Hepatocyte (in vitro differentiated cells): Measurements from ENCODE around the gene BACH2. TPM values are rescaled to one million over a fixed set of nuclear protein-coding genes. Genes with fewer than 3 reads are reported as not detected.

Experiments used
- DNase-seq: peaks from one replicate; pipeline ENCODE4 v3.0.0-alpha.2; 2016; ENCODE audit warnings: low spot score
- H2AFZ ChIP-seq: fragments of 200-600 bp; sonication (generic); 2 replicates; pipeline ENCODE4 v1.6.0; 2016; ENCODE audit warnings: antibody characterized with exemption, mild to moderate bottlenecking
- H3K27ac ChIP-seq: fragments of 200-600 bp; sonication (generic); 2 replicates; pipeline ENCODE4 v1.5.1; 2016; ENCODE audit warnings: mild to moderate bottlenecking
- H3K27me3 ChIP-seq: fragments of 200-600 bp; sonication (generic); 2 replicates; pipeline ENCODE4 v1.6.1; 2016
- H3K36me3 ChIP-seq: fragments of 200-600 bp; sonication (generic); replicated peaks from 2 replicates; pipeline ENCODE4 v1.5.1; 2016; ENCODE audit warnings: low read depth; ENCODE audit not compliant: insufficient read depth
- H3K4me1 ChIP-seq: fragments of 200-600 bp; sonication (generic); 2 replicates; pipeline ENCODE4 v1.5.1; 2016; ENCODE audit warnings: mild to moderate bottlenecking, moderate library complexity; ENCODE audit not compliant: insufficient read depth
- H3K4me2 ChIP-seq: fragments of 200-600 bp; sonication (generic); 2 replicates; pipeline ENCODE4 v1.6.0; 2016
- H3K4me3 ChIP-seq: fragments of 200-600 bp; sonication (generic); 2 replicates; pipeline ENCODE4 v1.5.1; 2016; ENCODE audit warnings: mild to moderate bottlenecking
- H3K79me2 ChIP-seq: fragments of 200-600 bp; sonication (generic); 2 replicates; pipeline ENCODE4 v1.6.0; 2017; ENCODE audit warnings: mild to moderate bottlenecking
- H3K9me2 ChIP-seq: fragments of 200-600 bp; sonication (generic); replicated peaks from 2 replicates; pipeline ENCODE4 v1.6.0; 2017; ENCODE audit warnings: mild to moderate bottlenecking; ENCODE audit not compliant: insufficient read depth
- H3K9me3 ChIP-seq: fragments of 200-600 bp; sonication (generic); 2 replicates; pipeline ENCODE4 v1.5.1; 2016; ENCODE audit warnings: low read depth, mild to moderate bottlenecking
- H4K20me1 ChIP-seq: fragments of 200-600 bp; sonication (generic); 2 replicates; pipeline ENCODE4 v1.6.0; 2016; ENCODE audit warnings: mild to moderate bottlenecking; ENCODE audit not compliant: insufficient read depth, poor library complexity, severe bottlenecking
- CTCF ChIP-seq: fragments of 200-600 bp; sonication (generic); IDR thresholded peaks from 2 replicates; pipeline ENCODE4 v1.5.1; 2016; ENCODE audit warnings: antibody characterized with exemption, mild to moderate bottlenecking; ENCODE audit not compliant: poor library complexity
- EZH2 ChIP-seq: fragments of 200-600 bp; sonication (generic); IDR thresholded peaks from 2 replicates; pipeline ENCODE4 v1.6.1; 2016; ENCODE audit warnings: antibody characterized with exemption, mild to moderate bottlenecking, borderline replicate concordance
- EZH2phosphoT487 ChIP-seq: fragments of 200-600 bp; sonication (generic); IDR thresholded peaks from one replicate; pipeline ENCODE4 v1.6.1; 2018; ENCODE audit warnings: antibody characterized with exemption, mild to moderate bottlenecking, low read depth, moderate library complexity; ENCODE audit not compliant: unreplicated experiment, severe bottlenecking
- WGBS: methylation state at CpG from one replicate; pipeline ENCODE4 v1.1.6; 2016; ENCODE audit warnings: low lambda C conversion rate; ENCODE audit errors: missing lambda C conversion rate; 5-methylcytosine and 5-hydroxymethylcytosine counted together
- polyA plus RNA-seq: library from polyadenylated mRNA; unstranded; fragments of >200 nt; fragmentation: Nextera tagmentation; extraction: Ambion mirVana; gene quantifications from 2 replicates; pipeline ENCODE4 v1.2.1, GENCODE V29; 2016
- total RNA-seq: library from RNA; depleted of rRNA; stranded (reverse); fragments of >200 nt; gene quantifications from 2 replicates; pipeline ENCODE4 v1.2.3, GENCODE V29; 2014

The BACH2 gene
- total and polyA plus RNA-seq, 2 experiments from 2014 or later = 2.3 to 2.6 TPM

- TF ChIP-seq EZH2 (no peak), CTCF (no peak), EZH2phosphoT487 (no peak)
Observed at GRCh38 chr6:90072501-90072900, 224.1 kb downstream of the BACH2 start.

DNA sequence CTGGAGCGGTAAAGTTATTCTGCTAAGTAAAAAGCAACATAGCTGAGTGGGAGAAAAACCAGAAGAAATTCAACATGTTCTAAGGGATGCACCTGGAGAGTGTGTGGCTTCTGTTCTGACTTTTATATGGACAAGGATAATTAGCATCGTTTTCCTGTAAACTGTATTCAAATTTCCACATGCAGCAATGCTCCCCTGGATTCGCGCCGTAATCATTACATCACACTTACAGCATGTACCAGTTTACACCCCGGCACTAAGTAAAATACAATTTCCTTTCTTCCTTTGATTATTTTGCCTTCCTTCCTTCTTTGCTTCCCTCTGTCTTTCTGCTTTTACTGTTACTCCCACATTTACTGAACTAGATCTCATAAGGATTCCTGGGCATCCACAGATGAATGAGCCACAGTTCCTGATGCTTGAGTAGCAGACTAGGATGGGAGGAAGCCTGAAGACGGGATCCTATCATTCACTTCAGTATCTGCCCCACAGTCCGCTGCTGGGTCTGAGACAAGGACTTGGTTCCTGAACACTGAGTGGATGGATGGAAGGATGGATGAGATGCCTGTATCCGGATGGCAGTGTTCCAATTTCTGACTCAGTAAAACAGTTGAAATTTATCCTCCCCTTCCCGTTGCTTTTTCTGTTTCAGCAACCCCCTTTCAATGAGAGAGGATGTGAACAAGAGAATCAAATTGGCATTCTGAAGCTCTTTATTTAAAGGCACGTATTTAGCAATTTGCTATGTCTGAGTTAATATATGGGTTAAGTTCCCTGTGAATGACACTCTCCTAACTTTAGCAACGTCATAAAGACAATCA is 227.7 kb downstream of the BACH2 start:
- H3K9me2 ChIP-seq = no peaks in the 10 kb centered on the region
- H3K4me1 ChIP-seq = no peaks in the 10 kb centered on the region
- no peaks in the 10 kb centered on the region for H3K27me3 ChIP-seq
- no peaks in the 10 kb centered on the region for H4K20me1 ChIP-seq
- H3K36me3 ChIP-seq = no peaks in the 10 kb centered on the region
- no peaks in the 10 kb centered on the region for H3K79me2 ChIP-seq
- no peak overlapping the region for H3K4me2 ChIP-seq
- no peak for TF ChIP-seq EZH2phosphoT487
- no peak for DNase-seq
- H3K27ac ChIP-seq = no peak overlapping the region
- H2AFZ ChIP-seq = no peak overlapping the region
- H3K4me3 ChIP-seq = no peak overlapping the region
- H3K9me3 ChIP-seq = no peaks in the 10 kb centered on the region
- WGBS = 88% methylated on average over 12 of the region's 12 CpGs

More at GRCh38 chr6:90072501-90072900, 224.1 kb downstream of the BACH2 start:
- Histone ChIP-seq H2AFZ (no peak overlapping the region), H3K4me3 (no peak overlapping the region), H3K9me2 (no peaks in the 10 kb centered on the region), H3K27ac (no peak overlapping the region), H3K27me3 (no peaks in the 10 kb centered on the region), H3K4me2 (no peak overlapping the region), H3K79me2 (no peaks in the 10 kb centered on the region), H4K20me1 (no peaks in the 10 kb centered on the region), H3K36me3 (no peaks in the 10 kb centered on the region), H3K4me1 (no peaks in the 10 kb centered on the region), H3K9me3 (no peaks in the 10 kb centered on the region)
- DNase-seq = no peak
- WGBS = 77% methylated on average over 3 of the region's 3 CpGs

- TF ChIP-seq CTCF = no peak
- no peak for TF ChIP-seq EZH2phosphoT487
- no peak overlapping the region for H3K27ac ChIP-seq
- H3K9me2 ChIP-seq = no peaks in the 10 kb centered on the region
- no peak overlapping the region for H2AFZ ChIP-seq
- H3K27me3 ChIP-seq = no peaks in the 10 kb centered on the region
- peak; percentile 53 for DNase-seq
- H3K4me3 ChIP-seq = no peak overlapping the region
- H3K4me1 ChIP-seq = no peaks in the 10 kb centered on the region
- no peaks in the 10 kb centered on the region for H3K9me3 ChIP-seq
- no peaks in the 10 kb centered on the region for H3K36me3 ChIP-seq
- no peaks in the 10 kb centered on the region for H3K79me2 ChIP-seq
- WGBS = 41% methylated on average over 2 of the region's 2 CpGs
- H4K20me1 ChIP-seq = no peaks in the 10 kb centered on the region
- H3K4me2 ChIP-seq = no peak overlapping the region
Observed at GRCh38 chr6:90068264-90068663, 228.4 kb downstream of the BACH2 start.

GRCh38 chr6:90066697-90067096 is 229.9 kb downstream of the BACH2 start:
- no peak for DNase-seq
- WGBS = 91% methylated on average over 4 of the region's 4 CpGs
- no peaks in the 10 kb centered on the region for H3K27me3 ChIP-seq
- H3K4me1 ChIP-seq = no peaks in the 10 kb centered on the region
- no peak overlapping the region for H3K4me2 ChIP-seq
- H3K9me3 ChIP-seq = no peaks in the 10 kb centered on the region
- no peak overlapping the region for H3K4me3 ChIP-seq
- no peak overlapping the region for H2AFZ ChIP-seq
- TF ChIP-seq EZH2phosphoT487 (no peak), EZH2 (no peak), CTCF (no peak)
- H3K27ac ChIP-seq = no peak overlapping the region
- no peaks in the 10 kb centered on the region for H3K9me2 ChIP-seq
- H3K36me3 ChIP-seq = no peaks in the 10 kb centered on the region
- no peaks in the 10 kb centered on the region for H4K20me1 ChIP-seq
- no peaks in the 10 kb centered on the region for H3K79me2 ChIP-seq
